ENCODE results near the gene AGBL2. TPM values are rescaled to one million over a fixed set of nuclear protein-coding genes. Genes with fewer than 3 reads are reported as not detected.
A peak's percentile ranks its signal among the peaks of the same experiment; 100 is the strongest.

AGBL2 gene
- total and polyA plus RNA-seq, 11 donors, result 0.03 to 1.4 (median 0.37) TPM; not detected in 6

DNA sequence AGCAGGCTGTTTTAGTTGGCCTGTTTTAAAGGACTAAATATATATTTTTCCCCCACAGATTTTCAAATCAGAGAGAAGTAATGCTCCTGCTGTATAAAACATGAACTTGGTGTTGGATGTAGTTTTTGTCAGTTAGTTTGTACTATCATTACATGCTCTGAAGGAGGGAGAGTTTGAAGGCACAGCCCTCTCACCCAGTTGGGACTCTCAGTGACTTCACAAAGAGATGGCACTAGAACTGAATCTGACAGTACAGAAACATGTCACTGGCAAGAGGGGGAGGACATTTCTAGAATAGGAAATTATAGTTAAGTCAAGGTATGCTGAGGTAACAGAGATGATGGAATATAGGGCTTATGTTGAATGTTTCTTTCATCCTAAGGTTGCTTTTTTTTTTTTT lies 99.9 kb downstream of the AGBL2 start:
- Histone ChIP-seq H3K27me3 (no peaks in the 10 kb centered on the region), H3K4me3 (no peak overlapping the region), H3K36me3 (peaks cover 0 to 55% (median 28%) of the 10 kb centered on the region in 9 donors), H3K9me3 (no peaks in the 10 kb centered on the region), H3K4me1 (peaks cover 0 to 22% (median 6%) of the 10 kb centered on the region in 12 donors), H3K27ac (no peak overlapping the region)
- DNase-seq, result no peak
- ATAC-seq, result no peak
- intact Hi-C loops (cut with DNase I), result loop anchor here in 4 of 10 donors (5.0 to 10.0 kb wide), 4 partner anchors 48 to 240 kb away; partner anchors contain the start of genes PTPMT1 (in 1 of the 4) and SPI1 (in 1 of the 4)
- TF ChIP-seq POLR2A (IDR thresholded peaks at IDR 0.05), result no peak
- TF ChIP-seq, protein P1, sequence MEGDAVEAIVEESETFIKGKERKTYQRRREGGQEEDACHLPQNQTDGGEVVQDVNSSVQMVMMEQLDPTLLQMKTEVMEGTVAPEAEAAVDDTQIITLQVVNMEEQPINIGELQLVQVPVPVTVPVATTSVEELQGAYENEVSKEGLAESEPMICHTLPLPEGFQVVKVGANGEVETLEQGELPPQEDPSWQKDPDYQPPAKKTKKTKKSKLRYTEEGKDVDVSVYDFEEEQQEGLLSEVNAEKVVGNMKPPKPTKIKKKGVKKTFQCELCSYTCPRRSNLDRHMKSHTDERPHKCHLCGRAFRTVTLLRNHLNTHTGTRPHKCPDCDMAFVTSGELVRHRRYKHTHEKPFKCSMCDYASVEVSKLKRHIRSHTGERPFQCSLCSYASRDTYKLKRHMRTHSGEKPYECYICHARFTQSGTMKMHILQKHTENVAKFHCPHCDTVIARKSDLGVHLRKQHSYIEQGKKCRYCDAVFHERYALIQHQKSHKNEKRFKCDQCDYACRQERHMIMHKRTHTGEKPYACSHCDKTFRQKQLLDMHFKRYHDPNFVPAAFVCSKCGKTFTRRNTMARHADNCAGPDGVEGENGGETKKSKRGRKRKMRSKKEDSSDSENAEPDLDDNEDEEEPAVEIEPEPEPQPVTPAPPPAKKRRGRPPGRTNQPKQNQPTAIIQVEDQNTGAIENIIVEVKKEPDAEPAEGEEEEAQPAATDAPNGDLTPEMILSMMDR (IDR thresholded peaks at IDR 0.05), result no peak

DNA sequence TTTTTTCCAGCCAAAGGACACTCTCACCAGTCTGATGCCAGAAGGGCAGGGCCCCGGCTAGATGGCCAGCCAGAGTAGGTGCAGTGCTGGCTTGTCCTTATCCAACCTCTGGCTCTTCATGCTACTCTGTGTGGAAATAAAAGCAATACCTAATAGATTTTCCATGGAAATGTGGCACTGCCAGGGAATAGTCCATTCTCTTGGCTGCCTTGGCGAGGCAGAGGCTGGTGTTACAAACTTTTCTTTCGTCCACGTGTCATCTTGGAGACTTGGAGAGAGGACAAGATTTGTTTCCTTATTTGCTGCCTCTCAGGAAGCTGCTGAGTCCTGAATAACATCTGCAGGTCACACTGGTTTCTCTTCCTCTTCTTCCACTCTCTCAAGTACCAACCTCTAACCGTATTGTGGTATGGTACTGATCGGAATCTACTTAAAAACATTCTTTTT lies 103.8 kb downstream of the AGBL2 start:
- DNase-seq (no peak), ATAC-seq (peak in 3 of 4 donors; percentile 34 to 44 (median 35))
- Histone ChIP-seq H3K4me1 (peaks cover 0 to 35% (median 20%) of the 10 kb centered on the region in 12 donors), H3K27ac (peak overlapping the region in 1 of 12 donors; percentile 48), H3K36me3 (peaks cover 0 to 25% (median 0%) of the 10 kb centered on the region in 9 donors), H3K27me3 (no peaks in the 10 kb centered on the region), H3K4me3 (no peak overlapping the region), H3K9me3 (no peaks in the 10 kb centered on the region)
- intact Hi-C loops (cut with DNase I), result loop anchor here in 4 of 10 donors (10.0 kb wide), 3 partner anchors 137 to 237 kb away; partner anchors contain the start of gene SPI1 (in 1 of the 4)
- WGBS, 4 donors, result 45 to 56% (median 51%) methylated on average over 6 of the region's 6 CpGs
- no peak for TF ChIP-seq POLR2A (IDR thresholded peaks at IDR 0.05)
- TF ChIP-seq, protein P1 (IDR thresholded peaks at IDR 0.05), result no peak

DNA sequence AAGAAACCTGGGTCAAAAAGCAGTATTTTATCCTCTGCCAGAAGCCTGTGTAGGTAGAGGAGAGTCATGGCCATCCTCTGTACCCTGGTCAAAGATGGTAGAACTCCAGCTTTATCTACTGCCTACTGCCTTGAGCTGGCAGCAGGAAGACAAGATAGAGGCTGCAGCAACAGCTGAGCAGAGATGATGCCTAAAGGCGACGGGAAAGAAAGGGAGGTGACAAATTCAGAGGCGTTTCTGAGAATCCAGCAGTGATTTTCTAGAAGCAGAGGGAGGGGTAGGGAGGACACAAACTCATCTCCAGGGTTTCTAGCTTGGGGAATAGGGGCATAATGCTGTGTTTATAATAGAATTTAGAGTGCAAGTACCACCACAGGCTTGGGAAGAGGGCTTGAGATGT lies 105.5 kb downstream of the AGBL2 start:
- no peak overlapping the region for H3K4me3 ChIP-seq
- no peak for DNase-seq
- intact Hi-C loops (cut with DNase I), result loop anchor here in 4 of 10 donors (10.0 kb wide), 3 partner anchors 135 to 235 kb away; partner anchors contain the start of gene SPI1 (in 1 of the 4)
- 78 to 84% (median 81%) methylated on average over 3 of the region's 3 CpGs for WGBS, 4 donors
- no peak overlapping the region for H3K27ac ChIP-seq
- peaks cover 0 to 16% (median 0%) of the 10 kb centered on the region in 9 donors for H3K36me3 ChIP-seq
- H3K4me1 ChIP-seq, result peaks cover 0 to 37% (median 27%) of the 10 kb centered on the region in 12 donors
- no peaks in the 10 kb centered on the region for H3K27me3 ChIP-seq
- no peak for TF ChIP-seq POLR2A (IDR thresholded peaks at IDR 0.05)
- TF ChIP-seq, protein P1 (IDR thresholded peaks at IDR 0.05), result no peak
- no peaks in the 10 kb centered on the region for H3K9me3 ChIP-seq
- ATAC-seq, result no peak

Other genes starting within 250 kb of the AGBL2 start
- gene CELF1, start 162.2 kb downstream of the AGBL2 start, total RNA-seq, result 100 to 1,000 TPM in 2 of 9 donors, 10 to 100 TPM in 7; 63.3 to 111 (median 88.6) TPM
- gene CELF1, start 162.2 kb downstream of the AGBL2 start, polyA plus RNA-seq, result 10 to 100 TPM; 27.3 to 65.2 TPM
- 10 to 100 TPM; 17.4 to 77.4 (median 22.7) TPM for gene PTPMT1, start 149.8 kb downstream of the AGBL2 start, total RNA-seq
- gene PTPMT1, start 149.8 kb downstream of the AGBL2 start, polyA plus RNA-seq, result 10 to 100 TPM; 37.2 to 50.8 TPM
- gene KBTBD4, start 136.4 kb downstream of the AGBL2 start, total RNA-seq, result 10 to 100 TPM; 10.7 to 23.7 (median 15.7) TPM
- gene KBTBD4, start 136.4 kb downstream of the AGBL2 start, polyA plus RNA-seq, result 10 to 100 TPM in 1 of 2 donors, 1 to 10 TPM in 1; 5.0 to 12.8 TPM
- 100 to 1,000 TPM; 134 to 310 (median 236) TPM for gene NDUFS3, start 136.3 kb downstream of the AGBL2 start, total RNA-seq
- gene NDUFS3, start 136.3 kb downstream of the AGBL2 start, polyA plus RNA-seq, result 100 to 1,000 TPM; 222 to 478 TPM
- gene FAM180B, start 128.7 kb downstream of the AGBL2 start, total RNA-seq, result 1 to 10 TPM in 1 of 9 donors, under 1 TPM in 5, not detected in 3; 0.21 to 1.3 (median 0.39) TPM
- gene FAM180B, start 128.7 kb downstream of the AGBL2 start, polyA plus RNA-seq, result under 1 TPM in 1 of 2 donors, not detected in 1; 0.15 TPM
- gene C1QTNF4, start 121.0 kb downstream of the AGBL2 start, total RNA-seq, result 1 to 10 TPM in 2 of 9 donors, under 1 TPM in 6, not detected in 1; 0.23 to 1.5 (median 0.67) TPM
- under 1 TPM; 0.64 to 0.91 TPM for gene C1QTNF4, start 121.0 kb downstream of the AGBL2 start, polyA plus RNA-seq
- gene MTCH2, start 72.8 kb downstream of the AGBL2 start, total RNA-seq, result 100 to 1,000 TPM in 5 of 9 donors, 10 to 100 TPM in 4; 38.2 to 135 (median 102) TPM
- gene MTCH2, start 72.8 kb downstream of the AGBL2 start, polyA plus RNA-seq, result 10 to 100 TPM; 41.2 to 95.9 TPM
- gene FNBP4, start 52.0 kb upstream of the AGBL2 start, total RNA-seq, result 10 to 100 TPM; 24.4 to 56.9 (median 42.5) TPM
- 10 to 100 TPM; 20.1 to 41.6 TPM for gene FNBP4, start 52.0 kb upstream of the AGBL2 start, polyA plus RNA-seq
- 10 to 100 TPM in 8 of 9 donors, 1 to 10 TPM in 1; 9.4 to 19.7 (median 14.1) TPM for gene NUP160, start 133.0 kb upstream of the AGBL2 start, total RNA-seq
- gene NUP160, start 133.0 kb upstream of the AGBL2 start, polyA plus RNA-seq, result 10 to 100 TPM; 10.6 to 12.9 TPM